Activated naive CD4-positive, alpha-beta T cell (primary cell): Measurements from ENCODE around the gene NTF3.

Experiments
- DNase-seq, 4 experiments: peaks; one replicate each; lab custom pipeline; 2025; lab: John Stamatoyannopoulos, UW

Gene NTF3

GRCh38 chr12:5432011-5432400 lies at the start of gene NTF3:
Gene NTF3 (plus strand): TSS chr12:5432108. CDS start chr12:5432325, 217 bp downstream.
- no peak for DNase-seq

GRCh38 chr12:5384015-5384414 lies 47.9 kb upstream of the NTF3 start:
- no peak for DNase-seq

DNA sequence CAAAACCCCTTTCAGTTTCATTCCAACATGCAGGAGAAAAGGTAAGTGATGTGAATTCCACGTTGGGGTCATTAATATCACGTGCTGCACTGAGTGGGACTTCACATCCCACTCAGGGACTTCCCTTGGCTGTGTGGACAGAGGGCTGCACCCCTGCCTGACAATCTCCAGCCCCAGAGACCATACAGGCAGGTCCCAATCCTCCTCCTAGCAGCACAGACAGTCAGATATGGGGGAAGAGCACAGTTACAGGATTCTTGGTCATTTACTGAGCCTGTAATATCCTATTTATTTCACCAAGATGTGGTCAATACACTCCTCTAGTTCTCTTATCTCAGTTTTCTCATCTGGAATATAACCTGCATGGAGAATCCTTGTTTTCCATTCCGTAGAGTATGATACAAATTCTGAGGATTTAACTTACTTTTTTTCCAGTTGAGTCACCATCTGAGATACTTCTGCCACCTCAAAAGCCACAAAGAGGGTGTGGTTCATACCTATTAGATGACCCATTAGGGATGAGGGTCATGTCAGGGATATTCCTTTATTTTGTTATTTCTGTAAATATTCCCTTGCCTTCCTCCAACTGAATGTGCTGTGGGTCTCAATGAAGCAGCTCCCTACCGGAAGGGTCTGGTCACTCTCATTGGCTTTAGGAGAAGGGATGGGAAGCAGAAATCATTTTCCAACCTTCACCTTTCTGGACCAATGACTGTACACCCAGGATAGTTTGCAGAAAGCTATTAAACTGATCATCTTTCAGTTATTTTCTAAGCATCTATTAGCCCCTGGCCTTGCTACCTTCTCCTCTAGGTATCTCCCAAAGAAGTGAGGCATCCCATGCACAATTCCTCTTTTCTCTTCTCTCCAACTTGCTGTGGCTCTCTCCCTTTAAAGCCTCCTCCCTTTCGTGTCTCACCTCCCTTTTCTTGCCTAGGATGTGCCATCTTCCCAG lies 43.0 kb upstream of the NTF3 start:
- no peak for DNase-seq

DNA sequence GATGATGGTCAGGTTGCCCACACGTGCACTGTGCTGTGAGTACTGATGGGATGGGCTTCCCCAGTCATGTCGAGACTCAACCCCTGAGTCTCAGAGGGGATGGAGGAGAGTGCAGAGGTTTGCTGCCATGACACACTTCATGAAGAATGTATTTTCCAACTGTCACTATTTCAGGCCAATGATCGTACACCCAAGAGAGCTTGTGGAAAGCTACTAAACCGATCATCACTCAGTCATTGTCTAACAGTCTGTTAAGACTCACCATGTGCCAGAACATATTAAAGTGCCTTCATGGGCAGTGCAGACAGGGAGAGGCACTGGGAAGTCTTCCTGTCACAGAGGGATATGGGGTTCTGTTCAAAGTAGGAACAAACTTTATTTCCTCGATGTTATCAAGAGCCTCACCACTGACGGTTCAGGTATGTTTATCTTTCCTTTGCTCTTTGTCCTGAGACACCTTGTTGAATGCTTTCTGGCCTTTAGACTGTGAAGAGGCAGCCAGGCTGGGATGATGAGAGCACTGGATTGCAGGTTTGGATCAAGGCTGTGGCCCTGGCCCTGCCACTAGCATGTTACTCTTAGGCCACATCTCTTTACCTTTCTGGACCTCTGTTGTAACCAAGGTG lies 41.6 kb upstream of the NTF3 start:
- DNase-seq: no peak

- no peak for DNase-seq
Measured at GRCh38 chr12:5391653-5392052, 40.3 kb upstream of the NTF3 start.

GRCh38 chr12:5392961-5393360 lies 38.9 kb upstream of the NTF3 start:
- DNase-seq: no peak

DNA sequence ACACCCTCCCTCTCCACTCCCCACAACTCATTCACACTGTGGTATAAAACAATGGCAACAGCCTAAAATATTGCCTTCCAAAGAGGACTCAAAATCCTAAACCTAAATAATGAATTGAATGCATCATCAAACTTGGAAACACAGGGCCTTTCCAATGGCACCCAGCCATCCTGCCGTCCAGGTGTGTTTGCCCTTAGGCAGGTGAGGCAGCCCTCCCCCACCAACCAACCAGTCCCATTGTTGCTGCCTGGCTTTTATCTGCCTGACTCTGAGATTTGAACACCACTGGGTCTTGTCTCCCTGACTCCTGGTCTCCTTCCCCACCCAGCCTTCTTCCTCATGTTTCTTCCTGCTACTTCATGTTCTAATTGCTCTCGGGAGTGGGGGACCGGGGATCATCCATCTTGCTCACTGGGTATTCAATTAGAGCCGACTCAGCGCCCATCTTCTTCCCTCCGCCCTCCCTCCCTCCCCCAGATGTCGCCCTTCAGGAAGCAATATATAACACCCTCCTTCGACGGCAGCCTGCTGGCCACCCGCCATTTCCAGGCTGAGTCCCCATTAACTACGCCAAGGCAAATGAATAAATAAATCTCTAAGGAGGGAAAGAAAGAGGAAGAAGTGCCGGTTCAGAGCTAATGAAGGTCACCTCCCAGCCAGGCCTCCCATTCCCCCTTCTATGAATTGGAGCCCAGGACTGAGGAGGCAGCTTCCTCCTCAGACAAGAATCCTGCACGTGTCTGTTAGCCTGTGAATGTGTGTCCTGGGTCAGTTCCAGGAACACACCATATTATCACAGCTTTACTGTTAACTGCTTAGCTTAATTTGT lies 36.3 kb upstream of the NTF3 start:
- no peak for DNase-seq

- no peak for DNase-seq
Measured at GRCh38 chr12:5396541-5396940, 35.4 kb upstream of the NTF3 start.

DNA sequence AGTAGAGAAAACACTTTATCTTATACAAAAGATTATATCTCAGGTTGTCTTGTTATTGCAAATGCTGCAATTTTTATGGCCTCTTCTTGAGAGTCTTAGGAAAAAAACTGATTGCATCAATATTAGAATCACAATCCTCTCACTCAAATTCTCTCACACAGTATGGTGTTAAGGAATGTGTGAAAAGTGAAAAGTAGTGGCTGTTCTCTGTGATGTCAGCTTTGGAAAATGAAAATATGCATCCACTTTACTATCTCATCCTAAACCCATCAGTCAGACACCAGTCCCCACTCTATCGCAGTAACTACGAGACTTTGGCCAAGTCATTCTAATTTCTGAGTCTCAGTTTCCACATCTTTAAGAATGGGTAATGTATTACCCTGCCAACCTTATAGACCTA lies 32.6 kb upstream of the NTF3 start:
- DNase-seq: no peak

DNA sequence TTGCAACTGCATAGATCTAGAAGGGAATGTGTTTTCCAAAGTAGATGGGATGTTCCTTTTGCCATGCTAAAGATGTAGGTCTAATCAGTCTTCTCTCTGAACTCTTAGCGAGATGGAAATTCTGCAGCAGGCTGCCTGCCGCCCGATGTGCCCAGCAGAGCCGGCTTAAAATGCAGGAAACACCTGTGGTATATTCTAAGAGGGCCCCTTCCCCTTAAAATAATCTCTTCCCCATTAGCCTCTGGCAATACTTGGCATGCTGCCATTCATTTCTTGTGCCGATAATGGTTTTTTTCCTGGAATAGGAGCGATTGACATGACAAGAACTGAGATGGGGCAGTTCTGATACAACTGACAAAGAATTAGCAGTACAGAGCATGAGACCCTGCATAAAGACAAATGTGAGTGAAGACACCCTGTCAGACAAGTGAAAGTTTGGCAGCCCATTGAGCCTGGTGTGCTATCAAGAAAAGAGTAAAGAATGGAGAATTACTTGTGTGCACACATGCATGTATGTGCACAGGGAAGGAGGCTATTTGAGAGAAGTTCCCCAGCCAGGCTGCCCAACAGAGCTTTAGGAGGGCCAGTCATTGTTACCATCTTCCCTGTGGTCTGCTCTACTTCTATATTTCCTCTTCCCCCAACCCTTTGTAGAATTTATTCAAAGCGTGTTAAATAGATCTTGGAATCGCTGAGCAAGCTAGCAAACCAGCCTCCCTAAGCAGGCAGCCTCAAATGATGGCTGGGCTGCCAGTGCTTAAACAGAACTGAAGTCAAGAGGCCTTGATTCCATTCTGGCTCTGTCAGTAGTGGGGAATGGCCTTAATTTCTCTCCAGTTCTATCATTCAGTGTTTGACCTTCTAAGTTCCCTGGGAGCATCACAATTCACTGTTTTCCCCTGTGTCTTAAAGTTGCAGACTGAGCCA lies 29.6 kb upstream of the NTF3 start:
- DNase-seq: no peak

DNA sequence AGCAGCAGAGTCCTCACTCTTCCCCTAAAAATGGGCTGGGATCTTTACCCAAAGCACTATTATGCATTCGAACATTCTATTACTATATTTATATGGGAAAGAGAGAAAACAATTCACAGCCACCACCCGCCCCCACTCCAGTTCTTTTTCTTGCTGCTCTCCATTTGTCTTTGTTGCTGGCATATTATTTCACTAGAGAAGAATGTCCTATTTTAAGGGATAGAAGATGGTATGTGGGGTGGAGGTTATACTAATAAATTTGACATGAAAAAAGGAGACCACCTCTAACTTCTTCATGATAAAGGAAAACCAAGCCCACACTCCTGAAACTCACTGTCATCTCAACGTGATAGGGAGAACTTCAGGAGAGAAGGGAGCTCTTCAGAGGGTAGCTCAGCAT lies 28.5 kb upstream of the NTF3 start:
- no peak for DNase-seq

- no peak for DNase-seq
Measured at GRCh38 chr12:5407034-5407856, 24.7 kb upstream of the NTF3 start.

DNA sequence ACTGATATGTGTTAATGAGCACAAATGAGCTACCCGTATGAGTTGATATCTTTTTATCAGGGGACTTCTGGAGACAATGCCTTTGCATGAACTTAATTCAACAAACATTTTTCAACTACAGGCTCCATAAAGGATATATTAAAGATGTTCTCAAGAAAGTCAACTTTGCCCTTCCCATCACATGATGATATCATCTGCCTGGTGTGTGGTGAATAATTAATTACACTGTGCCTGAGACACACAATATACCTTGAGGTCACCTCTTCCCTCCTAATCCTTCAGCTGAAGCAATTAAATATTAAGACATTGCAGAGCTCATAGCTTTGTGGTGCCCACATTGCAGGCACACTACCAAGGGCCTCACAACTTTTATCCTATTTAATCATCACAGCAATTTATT lies 22.3 kb upstream of the NTF3 start:
- DNase-seq: no peak

- DNase-seq: no peak
Measured at GRCh38 chr12:5416571-5416970, 15.3 kb upstream of the NTF3 start.

GRCh38 chr12:5417500-5417899 lies 14.4 kb upstream of the NTF3 start:
- no peak for DNase-seq

GRCh38 chr12:5428332-5429221 lies 3.3 kb upstream of the NTF3 start:
- DNase-seq: no peak

DNA sequence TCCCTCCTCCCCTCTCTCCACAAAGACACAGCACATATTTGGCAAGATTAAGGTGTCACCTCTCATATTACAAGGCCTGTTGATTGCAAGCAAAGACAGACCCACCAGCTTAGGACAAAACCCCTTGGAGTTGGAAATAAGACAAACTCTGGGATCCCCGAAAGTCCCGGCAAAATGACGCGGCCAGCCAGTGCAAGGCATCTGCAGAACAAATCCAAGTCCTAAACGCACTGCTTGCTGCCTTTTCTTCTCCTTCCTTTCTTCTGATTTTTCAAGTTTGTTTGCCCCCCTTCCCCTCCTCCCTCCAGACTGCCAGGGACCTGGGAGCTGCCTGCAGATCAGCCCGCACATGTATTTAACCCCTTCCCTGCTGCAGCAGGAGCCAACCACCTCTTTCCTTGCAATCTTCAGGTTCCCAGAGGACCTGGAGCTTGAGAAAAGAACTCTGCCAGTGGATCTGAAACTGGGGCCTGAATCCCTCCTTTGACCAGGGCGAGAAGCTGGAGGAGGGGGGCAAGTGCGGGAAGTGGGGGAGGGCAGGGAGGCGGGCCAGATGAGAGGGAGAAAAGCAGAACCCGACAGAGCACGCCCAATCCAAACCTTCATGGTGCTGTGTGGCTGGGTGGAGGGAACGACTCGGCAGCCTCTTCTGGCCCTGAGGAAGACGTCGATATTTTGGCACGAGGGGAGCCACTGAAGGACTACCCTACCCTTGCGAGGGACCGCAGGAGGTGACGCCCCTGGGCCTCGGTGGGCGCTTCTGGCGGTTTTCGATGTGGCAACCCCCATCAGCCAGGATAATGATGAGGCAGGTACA lies 2.0 kb upstream of the NTF3 start:
- DNase-seq: no peak
